HG02870 (cell line): Measurements from ENCODE around the gene ZDHHC17.
"Not testable (repeated sequence)": the region's sequence is repeated elsewhere in the genome, so short reads cannot be mapped to it uniquely, and the experiment has no call there.

Experiments
- ATAC-seq: cut with Tn5 transposase; IDR thresholded peaks from one replicate; pipeline ENCODE4 v1.9.1; 2021; ENCODE audit warnings: mild to moderate bottlenecking, moderate library complexity; ENCODE audit not compliant: unreplicated experiment

Gene ZDHHC17

GRCh38 chr12:76763746-76764675 lies at the start of gene ZDHHC17:
TSS of gene ZDHHC17 (plus strand) at chr12:76764115. CDS start at chr12:76764237, 122 bp downstream.
- peak; percentile 85 for ATAC-seq

GRCh38 chr12:76714415-76714814 lies 49.5 kb upstream of the ZDHHC17 start:
- no peak for ATAC-seq

- ATAC-seq = no peak
Observed at GRCh38 chr12:76714861-76715260, 49.1 kb upstream of the ZDHHC17 start.

GRCh38 chr12:76715332-76715731 lies 48.6 kb upstream of the ZDHHC17 start:
- no peak for ATAC-seq

GRCh38 chr12:76717314-76717713 lies 46.6 kb upstream of the ZDHHC17 start:
- no peak for ATAC-seq

- ATAC-seq = no peak
Observed at GRCh38 chr12:76719171-76720041, 44.5 kb upstream of the ZDHHC17 start.

GRCh38 chr12:76720068-76720467 lies 43.8 kb upstream of the ZDHHC17 start:
- ATAC-seq = no peak

GRCh38 chr12:76726626-76727025 lies 37.3 kb upstream of the ZDHHC17 start:
- no peak for ATAC-seq

- ATAC-seq = not testable (repeated sequence)
Observed at GRCh38 chr12:76732188-76732587, 31.7 kb upstream of the ZDHHC17 start.

- ATAC-seq = not testable (repeated sequence)
Observed at GRCh38 chr12:76737689-76738088, 26.2 kb upstream of the ZDHHC17 start.

GRCh38 chr12:76738824-76739579 lies 24.9 kb upstream of the ZDHHC17 start:
- no peak for ATAC-seq

- no peak for ATAC-seq
Observed at GRCh38 chr12:76739896-76740295, 24.0 kb upstream of the ZDHHC17 start.

GRCh38 chr12:76740501-76740900 lies 23.4 kb upstream of the ZDHHC17 start:
- ATAC-seq = no peak

GRCh38 chr12:76745343-76745742 lies 18.6 kb upstream of the ZDHHC17 start:
- ATAC-seq = no peak

GRCh38 chr12:76746516-76746915 lies 17.4 kb upstream of the ZDHHC17 start:
- ATAC-seq = no peak

- no peak for ATAC-seq
Observed at GRCh38 chr12:76747245-76747644, 16.7 kb upstream of the ZDHHC17 start.

GRCh38 chr12:76755829-76756379 lies 8.0 kb upstream of the ZDHHC17 start:
- no peak for ATAC-seq

GRCh38 chr12:76757694-76758093 lies 6.2 kb upstream of the ZDHHC17 start:
- no peak for ATAC-seq

GRCh38 chr12:76762601-76762980 lies 1.3 kb upstream of the ZDHHC17 start:
- no peak for ATAC-seq

- no peak for ATAC-seq
Observed at GRCh38 chr12:76764856-76765255, 941 bp downstream of the ZDHHC17 start.

GRCh38 chr12:76765598-76765997 lies 1.7 kb downstream of the ZDHHC17 start:
- no peak for ATAC-seq
